Right lobe of liver (tissue), 6 donors: ENCODE data around the gene HEATR1. TPM values are rescaled to one million over a fixed set of nuclear protein-coding genes. Genes with fewer than 3 reads are reported as not detected.
"Not testable (repeated sequence)": the region's sequence is repeated elsewhere in the genome, so short reads cannot be mapped to it uniquely, and the experiment has no call there.

Experiments
- ATAC-seq, 4 donors: fragments of 200-7000 bp; cut with Tn5 transposase; one replicate each; pipeline ENCODE4 v1.9.1; 2020; ENCODE audit warnings: mild to moderate bottlenecking in 4 of 4, moderate library complexity in 4 of 4
- DNase-seq, 3 donors: peaks; one replicate each; pipeline ENCODE4 v3.0.0-alpha.2; 2020
- H3K27ac ChIP-seq, 3 donors: fragments of 200-600 bp; one replicate each; pipeline ENCODE4 v1.8.0; 2022
- H3K27me3 ChIP-seq, 2 donors: fragments of 200-600 bp; one replicate each; pipeline ENCODE4 v1.8.0; 2022
- H3K36me3 ChIP-seq, 4 donors: fragments of 200-600 bp; sonication (generic) in 1 of 4; one replicate each; pipeline versions ENCODE4 v1.5.1 to v1.8.0; 2017 to 2022; ENCODE audit warnings: control low read depth in 1 of 4
- H3K4me1 ChIP-seq, 4 donors: fragments of 200-600 bp; sonication (generic) in 1 of 4; one replicate each; pipeline versions ENCODE4 v1.5.1 to v1.8.0; 2017 to 2022; ENCODE audit warnings: control low read depth in 1 of 4
- H3K4me3 ChIP-seq, 3 donors: fragments of 200-600 bp; one replicate each; pipeline ENCODE4 v1.8.0; 2022
- H3K9me3 ChIP-seq, 4 donors: fragments of 200-600 bp; sonication (generic) in 1 of 4; one replicate each; pipeline versions ENCODE4 v1.5.1 to v1.8.0; 2017 to 2022; ENCODE audit warnings: control low read depth in 1 of 4
- CTCF ChIP-seq, 4 donors: fragments of 200-600 bp in 3 of 4; fragments of 450-650 bp in 1 of 4; IDR thresholded peaks; one replicate each; pipeline versions ENCODE4 v1.5.1 to v1.8.0; 2016 to 2022; ENCODE audit warnings: antibody characterized with exemption in 4 of 4, mild to moderate bottlenecking in 2 of 4
- POLR2A ChIP-seq: fragments of 450-650 bp; IDR thresholded peaks from one replicate; pipeline ENCODE4 v1.6.1; 2017; ENCODE audit warnings: antibody characterized with exemption, mild to moderate bottlenecking
- WGBS: methylation state at CpG from one replicate; pipeline ENCODE4 v1.1.6; 2018; ENCODE audit warnings: low coverage, low lambda C conversion rate; ENCODE audit not compliant: insufficient coverage; ENCODE audit errors: missing lambda C conversion rate; 5-methylcytosine and 5-hydroxymethylcytosine counted together
- intact Hi-C, 2 donors: fragments of 100-400 bp; cut with DNase I; formaldehyde crosslinking; loops; one replicate each; pipeline versions ENCODE4 v1.11.2 to v1.14.1; 2022
- total RNA-seq, 6 experiments: library from RNA; depleted of rRNA in 2 of 6; stranded (reverse); fragments of >200 nt in 2 of 6; fragmentation: NEBNext Ultra II Directional in 3 of 6; extraction: Animal tissue kit (Norgen Biotek cat#: 25700) in 3 of 6; gene quantifications; one replicate each; pipeline versions ENCODE4 v1.1.0 to v1.2.4, GENCODE V29; 2016 to 2023
- donor health status: DM: no; HTN: yes; CAD: no.
- donor health status: DM: no; HTN: no; CAD: no.
- donor health status: DM: no; HTN: no; CAD: no.
- donor health status: DM: no; HTN: yes; CAD: no.
- donor health status: DM: no; HTN: yes; CAD: no.

The HEATR1 gene
- total RNA-seq, 6 experiments from 2014 or later, result 7.0 to 14.1 (median 12.4) TPM

GRCh38 chr1:236507022-236507700 lies 97.2 kb downstream of the HEATR1 start:
- Histone ChIP-seq H3K9me3 (no peaks in the 10 kb centered on the region), H3K27ac (no peak overlapping the region), H3K4me3 (no peak overlapping the region), H3K36me3 (no peaks in the 10 kb centered on the region), H3K4me1 (peaks cover 0 to 7% (median 0%) of the 10 kb centered on the region in 4 donors), H3K27me3 (no peaks in the 10 kb centered on the region)
- intact Hi-C loops, result no loop called here
- 57% methylated on average over 5 of the region's 5 CpGs for WGBS
- TF ChIP-seq CTCF (IDR thresholded peaks at IDR 0.05) (no peak), POLR2A (no peak)
- DNase-seq (no peak), ATAC-seq (peak; percentile 17 to 34 (median 28))

- H3K9me3 ChIP-seq, ATAC-seq, H3K27me3 ChIP-seq, DNase-seq, H3K27ac ChIP-seq, H3K36me3 ChIP-seq, intact Hi-C loops, H3K4me1 ChIP-seq, H3K4me3 ChIP-seq: not testable (repeated sequence)
- WGBS, result 53% methylated on average over 3 of the region's 3 CpGs
These were observed 100.0 kb downstream of the HEATR1 start for GRCh38 chr1:236504338-236504737.

GRCh38 chr1:236502972-236503639 lies 101.2 kb downstream of the HEATR1 start:
- H3K9me3 ChIP-seq, result no peaks in the 10 kb centered on the region
- ATAC-seq, result peak; percentile 86 to 93 (median 90)
- intact Hi-C loops, result no loop called here
- H3K4me1 ChIP-seq, result peaks cover 0 to 7% (median 0%) of the 10 kb centered on the region in 4 donors
- H3K4me3 ChIP-seq, result peak overlapping the region in 1 of 3 donors; percentile 36
- H3K27ac ChIP-seq, result peak overlapping the region; percentile 18 to 33 (median 24)
- TF ChIP-seq POLR2A, result no peak
- no peak for TF ChIP-seq CTCF (IDR thresholded peaks at IDR 0.05)
- H3K36me3 ChIP-seq, result no peaks in the 10 kb centered on the region
- peak; percentile 58 to 73 (median 68) for DNase-seq
- WGBS, result 37% methylated on average over 15 of the region's 15 CpGs
- no peaks in the 10 kb centered on the region for H3K27me3 ChIP-seq

- Histone ChIP-seq H3K27ac (peak overlapping the region; percentile 18 to 33 (median 24)), H3K9me3 (no peaks in the 10 kb centered on the region), H3K4me3 (no peak overlapping the region), H3K27me3 (no peaks in the 10 kb centered on the region), H3K36me3 (no peaks in the 10 kb centered on the region), H3K4me1 (peaks cover 0 to 7% (median 0%) of the 10 kb centered on the region in 4 donors)
- 10% methylated on average over 2 of the region's 2 CpGs for WGBS
- ATAC-seq (peak in 1 of 4 donors; percentile 59), DNase-seq (no peak)
- TF ChIP-seq POLR2A (no peak), CTCF (IDR thresholded peaks at IDR 0.05) (no peak)
- intact Hi-C loops, result no loop called here
These were observed 101.7 kb downstream of the HEATR1 start for GRCh38 chr1:236502579-236502971.

GRCh38 chr1:236501093-236501492 lies 103.2 kb downstream of the HEATR1 start:
- Histone ChIP-seq H3K4me3 (no peak overlapping the region), H3K27ac (no peak overlapping the region), H3K9me3 (no peaks in the 10 kb centered on the region), H3K27me3 (no peaks in the 10 kb centered on the region), H3K4me1 (peaks cover 0 to 7% (median 0%) of the 10 kb centered on the region in 4 donors), H3K36me3 (no peaks in the 10 kb centered on the region)
- 83% methylated on average over 6 of the region's 6 CpGs for WGBS
- no peak for ATAC-seq
- TF ChIP-seq CTCF (IDR thresholded peaks at IDR 0.05) (no peak), POLR2A (no peak)
- intact Hi-C loops, result no loop called here
- no peak for DNase-seq
